ENCODE results near the gene RAB32. TPM values are rescaled to one million over a fixed set of nuclear protein-coding genes. Genes with fewer than 3 reads are reported as not detected.
"Not testable (repeated sequence)": the region's sequence is repeated elsewhere in the genome, so short reads cannot be mapped to it uniquely, and the experiment has no call there.

RAB32 gene
- total and polyA plus RNA-seq, 2 donors from 2014 or later, result 19.9 to 39.1 TPM

GRCh38 chr6:146560607-146561006 lies 17.0 kb downstream of the RAB32 start:
- Histone ChIP-seq H3K27ac (ENCODE audit: low read depth in 2 of 2, low read length in 2 of 2) (no peak overlapping the region), H3K4me1 (ENCODE audit: control insufficient read depth in 2 of 3, insufficient read depth in 2 of 3, low read depth in 1 of 3, low read length in 3 of 3) (no peaks in the 10 kb centered on the region), H3K4me3 (ENCODE audit: low read length in 3 of 3) (no peak overlapping the region), H3K9ac (ENCODE audit: low read length in 3 of 3) (no peak overlapping the region), H3K9me3 (ENCODE audit: control insufficient read depth in 2 of 3, insufficient read depth in 1 of 3, low read length in 3 of 3) (no peaks in the 10 kb centered on the region), H3K36me3 (ENCODE audit: control insufficient read depth in 2 of 3, insufficient read depth in 3 of 3, low read length in 3 of 3) (no peaks in the 10 kb centered on the region), H3K27me3 (ENCODE audit: control insufficient read depth, insufficient read depth, low read length) (no peaks in the 10 kb centered on the region)
- intact Hi-C loops (cut with DNase I), result no loop called here
- TF ChIP-seq CTCF (IDR thresholded peaks at IDR 0.05; ENCODE audit: borderline replicate concordance, extremely low read depth, insufficient read depth), result no peak
- DNase-seq (no peak), FAIRE-seq (no peak)

GRCh38 chr6:146566661-146567060 lies 23.0 kb downstream of the RAB32 start:
- H3K27me3 ChIP-seq (ENCODE audit: control insufficient read depth, insufficient read depth, low read length); H3K4me3 ChIP-seq (ENCODE audit: low read length in 3 of 3); intact Hi-C loops (cut with DNase I); H3K36me3 ChIP-seq (ENCODE audit: control insufficient read depth in 2 of 3, insufficient read depth in 3 of 3, low read length in 3 of 3); H3K27ac ChIP-seq (ENCODE audit: low read depth in 2 of 2, low read length in 2 of 2); H3K9me3 ChIP-seq (ENCODE audit: control insufficient read depth in 2 of 3, insufficient read depth in 1 of 3, low read length in 3 of 3); H3K4me1 ChIP-seq (ENCODE audit: control insufficient read depth in 2 of 3, insufficient read depth in 2 of 3, low read depth in 1 of 3, low read length in 3 of 3); FAIRE-seq; DNase-seq; H3K9ac ChIP-seq (ENCODE audit: low read length in 3 of 3): not testable (repeated sequence)

GRCh38 chr6:146568619-146569018 lies 25.0 kb downstream of the RAB32 start:
- FAIRE-seq; H3K27me3 ChIP-seq (ENCODE audit: control insufficient read depth, insufficient read depth, low read length); H3K4me3 ChIP-seq (ENCODE audit: low read length in 3 of 3); H3K9me3 ChIP-seq (ENCODE audit: control insufficient read depth in 2 of 3, insufficient read depth in 1 of 3, low read length in 3 of 3); H3K27ac ChIP-seq (ENCODE audit: low read depth in 2 of 2, low read length in 2 of 2); DNase-seq; H3K4me1 ChIP-seq (ENCODE audit: control insufficient read depth in 2 of 3, insufficient read depth in 2 of 3, low read depth in 1 of 3, low read length in 3 of 3); H3K36me3 ChIP-seq (ENCODE audit: control insufficient read depth in 2 of 3, insufficient read depth in 3 of 3, low read length in 3 of 3); H3K9ac ChIP-seq (ENCODE audit: low read length in 3 of 3); intact Hi-C loops (cut with DNase I): not testable (repeated sequence)

GRCh38 chr6:146574211-146574610 lies 30.6 kb downstream of the RAB32 start:
- no peak for FAIRE-seq
- no peak for DNase-seq
- no peak for TF ChIP-seq CTCF (IDR thresholded peaks at IDR 0.05; ENCODE audit: borderline replicate concordance, extremely low read depth, insufficient read depth)
- Histone ChIP-seq H3K36me3 (ENCODE audit: control insufficient read depth in 2 of 3, insufficient read depth in 3 of 3, low read length in 3 of 3) (no peaks in the 10 kb centered on the region), H3K4me1 (ENCODE audit: control insufficient read depth in 2 of 3, insufficient read depth in 2 of 3, low read depth in 1 of 3, low read length in 3 of 3) (no peaks in the 10 kb centered on the region), H3K27ac (ENCODE audit: low read depth in 2 of 2, low read length in 2 of 2) (no peak overlapping the region), H3K9me3 (ENCODE audit: control insufficient read depth in 2 of 3, insufficient read depth in 1 of 3, low read length in 3 of 3) (peaks cover 0 to 7% (median 0%) of the 10 kb centered on the region in 3 donors), H3K27me3 (ENCODE audit: control insufficient read depth, insufficient read depth, low read length) (no peaks in the 10 kb centered on the region), H3K9ac (ENCODE audit: low read length in 3 of 3) (no peak overlapping the region), H3K4me3 (ENCODE audit: low read length in 3 of 3) (no peak overlapping the region)
- intact Hi-C loops (cut with DNase I), result no loop called here

- Histone ChIP-seq H3K36me3 (ENCODE audit: control insufficient read depth in 2 of 3, insufficient read depth in 3 of 3, low read length in 3 of 3) (no peaks in the 10 kb centered on the region), H3K4me1 (ENCODE audit: control insufficient read depth in 2 of 3, insufficient read depth in 2 of 3, low read depth in 1 of 3, low read length in 3 of 3) (no peaks in the 10 kb centered on the region), H3K9me3 (ENCODE audit: control insufficient read depth in 2 of 3, insufficient read depth in 1 of 3, low read length in 3 of 3) (peaks cover 0 to 7% (median 0%) of the 10 kb centered on the region in 3 donors), H3K27me3 (ENCODE audit: control insufficient read depth, insufficient read depth, low read length) (no peaks in the 10 kb centered on the region), H3K4me3 (ENCODE audit: low read length in 3 of 3) (no peak overlapping the region), H3K9ac (ENCODE audit: low read length in 3 of 3) (no peak overlapping the region), H3K27ac (ENCODE audit: low read depth in 2 of 2, low read length in 2 of 2) (no peak overlapping the region)
- no peak for DNase-seq
- TF ChIP-seq CTCF (IDR thresholded peaks at IDR 0.05; ENCODE audit: borderline replicate concordance, extremely low read depth, insufficient read depth), result no peak
- FAIRE-seq, result no peak
- intact Hi-C loops (cut with DNase I), result no loop called here
Measured at GRCh38 chr6:146578054-146578453, 34.4 kb downstream of the RAB32 start.

Measured in kidney (tissue), 14 donors.